OCI-LY7 (cell line): Measurements from ENCODE around the gene RIMBP2.

Source experiments
- EZH2phosphoT487 ChIP-seq: fragments of 200-600 bp; sonication (generic); IDR thresholded peaks from 2 replicates; pipeline ENCODE4 v1.6.1; 2018; ENCODE audit warnings: low read depth, borderline replicate concordance, mild to moderate bottlenecking, mixed run types, antibody characterized with exemption, low read length, moderate library complexity, mixed read lengths
- TF ChIP-seq, protein P1 (sequence below): fragments of 200-600 bp; sonication (generic); conservative IDR thresholded peaks from 2 replicates; pipeline ENCODE4 v1.5.1; 2014; ENCODE audit warnings: mild to moderate bottlenecking, antibody characterized with exemption, low read length, moderate library complexity, mixed read lengths

DNA sequence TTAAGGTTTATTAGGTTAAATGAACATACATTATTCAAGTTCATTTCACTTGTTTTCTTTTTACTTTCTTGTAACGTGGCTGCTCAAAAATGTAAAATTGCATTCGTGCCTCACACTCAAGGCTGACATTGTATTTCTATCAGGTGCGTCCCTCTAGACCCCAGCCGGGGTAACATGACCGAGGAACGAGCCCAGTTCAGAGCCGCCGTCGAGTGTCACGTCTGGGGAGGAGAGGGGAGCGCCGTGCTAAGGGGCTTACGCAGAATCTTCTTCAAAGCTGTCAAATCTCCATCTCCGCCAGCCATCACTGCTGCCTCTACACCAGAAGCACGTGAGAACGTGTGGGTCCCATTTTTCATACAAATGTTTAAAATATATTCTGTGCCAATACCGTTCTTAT is 170.6 kb downstream of the RIMBP2 start:
- TF ChIP-seq, protein P1, sequence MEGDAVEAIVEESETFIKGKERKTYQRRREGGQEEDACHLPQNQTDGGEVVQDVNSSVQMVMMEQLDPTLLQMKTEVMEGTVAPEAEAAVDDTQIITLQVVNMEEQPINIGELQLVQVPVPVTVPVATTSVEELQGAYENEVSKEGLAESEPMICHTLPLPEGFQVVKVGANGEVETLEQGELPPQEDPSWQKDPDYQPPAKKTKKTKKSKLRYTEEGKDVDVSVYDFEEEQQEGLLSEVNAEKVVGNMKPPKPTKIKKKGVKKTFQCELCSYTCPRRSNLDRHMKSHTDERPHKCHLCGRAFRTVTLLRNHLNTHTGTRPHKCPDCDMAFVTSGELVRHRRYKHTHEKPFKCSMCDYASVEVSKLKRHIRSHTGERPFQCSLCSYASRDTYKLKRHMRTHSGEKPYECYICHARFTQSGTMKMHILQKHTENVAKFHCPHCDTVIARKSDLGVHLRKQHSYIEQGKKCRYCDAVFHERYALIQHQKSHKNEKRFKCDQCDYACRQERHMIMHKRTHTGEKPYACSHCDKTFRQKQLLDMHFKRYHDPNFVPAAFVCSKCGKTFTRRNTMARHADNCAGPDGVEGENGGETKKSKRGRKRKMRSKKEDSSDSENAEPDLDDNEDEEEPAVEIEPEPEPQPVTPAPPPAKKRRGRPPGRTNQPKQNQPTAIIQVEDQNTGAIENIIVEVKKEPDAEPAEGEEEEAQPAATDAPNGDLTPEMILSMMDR = no peak
- no peak for TF ChIP-seq EZH2phosphoT487
